K562 (cell line): ENCODE measurements around the gene NADK. TPM values are rescaled to one million over a fixed set of nuclear protein-coding genes. Genes with fewer than 3 reads are reported as not detected.

Experiments
- ARID4B ChIP-seq: sonication (generic); formaldehyde crosslinking; IDR thresholded peaks from 2 replicates; pipeline ENCODE4 v1.8.0; 2022; ENCODE audit warnings: mild to moderate bottlenecking, missing genetic modification reagents
- CGGBP1 ChIP-seq: fragments of 250-450 bp; sonication (Bioruptor Pico); IDR thresholded peaks from 2 replicates; pipeline ENCODE4 v1.9.0; 2021; ENCODE audit warnings: mild to moderate bottlenecking
- CHD4 ChIP-seq: fragments of 200-600 bp; sonication (generic); IDR thresholded peaks from 3 replicates; pipeline ENCODE4 v1.6.1; 2012; ENCODE audit warnings: low read depth, mild to moderate bottlenecking, mixed read lengths, low read length, inconsistent platforms; ENCODE audit not compliant: insufficient read depth, insufficient replicate concordance, poor library complexity, severe bottlenecking
- CREB3 ChIP-seq: fragments of 450-650 bp; conservative IDR thresholded peaks from 2 replicates; pipeline ENCODE4 v1.6.1; 2016; ENCODE audit warnings: missing genetic modification characterization, low read depth, mild to moderate bottlenecking, missing compliant biosample characterization, moderate library complexity
- ELF2 ChIP-seq: fragments of 250-450 bp; sonication (Bioruptor Pico); IDR thresholded peaks from 2 replicates; pipeline ENCODE4 v1.5.0; 2021; ENCODE audit warnings: mild to moderate bottlenecking
- ETV5 ChIP-seq: sonication (generic); formaldehyde crosslinking; IDR thresholded peaks from 2 replicates; pipeline ENCODE4 v1.4.0; 2020; ENCODE audit warnings: low read depth, mild to moderate bottlenecking, missing genetic modification reagents
- HES1 ChIP-seq: fragments of 450-650 bp; IDR thresholded peaks from 2 replicates; pipeline ENCODE4 v1.6.1; 2016; ENCODE audit warnings: low read depth, mild to moderate bottlenecking, moderate library complexity
- HNRNPUL1 ChIP-seq: fragments of 200-400 bp; formaldehyde crosslinking; IDR thresholded peaks from 2 replicates; pipeline ENCODE4 v1.6.1; 2017; ENCODE audit warnings: low read length
- MAZ ChIP-seq, 2 experiments: fragments of 450-650 bp in 1 of 2; sonication (generic) in 1 of 2; formaldehyde crosslinking; IDR thresholded peaks in 1 of 2; conservative IDR thresholded peaks in 1 of 2; 2 replicates each; pipeline versions ENCODE4 v1.4.0 to v1.5.0; 2020; ENCODE audit warnings: mild to moderate bottlenecking in 1 of 2, missing genetic modification reagents in 1 of 2
- MTF1 ChIP-seq: fragments of 250-450 bp; sonication (Bioruptor Pico); IDR thresholded peaks from 2 replicates; pipeline ENCODE4 v1.9.0; 2021; ENCODE audit warnings: moderate library complexity, mild to moderate bottlenecking, inconsistent platforms, borderline replicate concordance
- NFIX ChIP-seq: fragments of 250-450 bp; sonication (Bioruptor Pico); IDR thresholded peaks from 2 replicates; pipeline ENCODE4 v1.4.0; 2020; ENCODE audit warnings: low read depth, mild to moderate bottlenecking, moderate library complexity
- NRF1 ChIP-seq, 2 experiments: fragments of 450-650 bp; IDR thresholded peaks in 1 of 2; conservative IDR thresholded peaks in 1 of 2; 2 replicates each; pipeline ENCODE4 v1.6.1; 2014; ENCODE audit warnings: mild to moderate bottlenecking in 2 of 2
- TRIM24 ChIP-seq, 2 experiments: fragments of 450-650 bp; IDR thresholded peaks; 2 replicates each; pipeline ENCODE4 v1.6.1; 2016
- ZKSCAN3 ChIP-seq: fragments of 250-450 bp; sonication (Bioruptor Pico); IDR thresholded peaks from 2 replicates; pipeline ENCODE4 v1.4.0; 2020
- ZNF146 ChIP-seq: IDR thresholded peaks from one replicate; pipeline ENCODE4 v1.6.1; 2018; ENCODE audit warnings: missing compliant biosample characterization; ENCODE audit not compliant: unreplicated experiment
- ZNF395 ChIP-seq: fragments of 200-800 bp; sonication (Bioruptor generic); IDR thresholded peaks from 2 replicates; pipeline ENCODE4 v1.6.1; 2017; ENCODE audit warnings: missing genetic modification characterization, missing compliant biosample characterization
- ZNF740 ChIP-seq, 3 experiments: fragments of 200-800 bp in 1 of 3; sonication (Bioruptor generic) in 1 of 3; sonication (generic) in 1 of 3; formaldehyde crosslinking in 1 of 3; IDR thresholded peaks; 2 replicates each; pipeline versions ENCODE4 v1.6.1 to v1.8.0; 2016 to 2022; ENCODE audit warnings: mild to moderate bottlenecking in 2 of 3, missing compliant biosample characterization in 2 of 3, missing genetic modification characterization in 2 of 3, missing genetic modification reagents in 1 of 3
- polyA plus RNA-seq, 8 experiments: library from polyadenylated mRNA; depleted of rRNA in 4 of 8; stranded (reverse) in 5 of 8; unstranded in 3 of 8; fragments of >200 nt; fragmentation: Nextera tagmentation in 2 of 8; fragmentation: Illumina TruSeq in 1 of 8; extraction: Ambion mirVana in 2 of 8; extraction: Trizol in 1 of 8; gene quantifications; 2 replicates each; pipeline versions ENCODE4 v1.2.1 to v1.2.3, GENCODE V29; 2011 to 2014; ENCODE audit warnings: inconsistent platforms in 1 of 8, missing spikeins in 1 of 8
- total RNA-seq, 7 experiments: library from RNA; depleted of rRNA in 6 of 7; stranded (reverse); fragments of >200 nt in 6 of 7; fragmentation: Illumina TruSeq in 2 of 7; extraction: Trizol in 2 of 7; gene quantifications; 2 replicates each; pipeline versions ENCODE4 v1.2.1 to v1.2.3, GENCODE V29; 2011 to 2021; ENCODE audit warnings: low replicate concordance in 1 of 7

NADK gene
- total and polyA plus RNA-seq, 9 of the 15 experiments (the other 6 are each of a cell fraction or from before 2014, with no cell fraction given): 1.5 to 135 (median 75.1) TPM

- TF ChIP-seq ZNF740 (CRISPR knock-in tag; IDR thresholded peaks at IDR 0.05) (no peak), ZNF740 (tag; IDR thresholded peaks at IDR 0.05) (no peak), ZNF146 (CRISPR knock-in tag) (no peak), CGGBP1 (CRISPR knock-in tag) (no peak), NRF1 (conservative IDR thresholded peaks at IDR 0.05 in 1 of 2, IDR thresholded peaks at IDR 0.05 in 1 of 2) (peak; percentile 69 to 86), CREB3 (no peak), MTF1 (CRISPR knock-in tag) (no peak), MAZ (CRISPR knock-in tag; conservative IDR thresholded peaks at IDR 0.05 in 1 of 2, IDR thresholded peaks at IDR 0.05 in 1 of 2) (peak; percentile 70 to 94), ZKSCAN3 (CRISPR knock-in tag) (no peak), CHD4 (no peak), HES1 (no peak), TRIM24 (IDR thresholded peaks at IDR 0.05) (peak in 1 of 2 experiments; percentile 50; a peak in 2 of 4 replicates), ZNF395 (CRISPR knock-in tag) (peak; percentile 39; the same call in 1 of the 2 replicates), ARID4B (peak; percentile 91), NFIX (no peak), ETV5 (no peak), HNRNPUL1 (no peak), ELF2 (peak; percentile 51; the same call in 1 of the 2 replicates)
Observed at GRCh38 chr1:1778663-1779319, 521 bp upstream of the NADK start (continued).
